Measurements from ENCODE around the gene RASAL1. TPM values are rescaled to one million over a fixed set of nuclear protein-coding genes. Genes with fewer than 3 reads are reported as not detected.
A peak's percentile ranks its signal among the peaks of the same experiment; 100 is the strongest.

The RASAL1 gene
- total RNA-seq, 4 donors from 2014 or later: 0.85 to 4.4 (median 3.9) TPM

DNA sequence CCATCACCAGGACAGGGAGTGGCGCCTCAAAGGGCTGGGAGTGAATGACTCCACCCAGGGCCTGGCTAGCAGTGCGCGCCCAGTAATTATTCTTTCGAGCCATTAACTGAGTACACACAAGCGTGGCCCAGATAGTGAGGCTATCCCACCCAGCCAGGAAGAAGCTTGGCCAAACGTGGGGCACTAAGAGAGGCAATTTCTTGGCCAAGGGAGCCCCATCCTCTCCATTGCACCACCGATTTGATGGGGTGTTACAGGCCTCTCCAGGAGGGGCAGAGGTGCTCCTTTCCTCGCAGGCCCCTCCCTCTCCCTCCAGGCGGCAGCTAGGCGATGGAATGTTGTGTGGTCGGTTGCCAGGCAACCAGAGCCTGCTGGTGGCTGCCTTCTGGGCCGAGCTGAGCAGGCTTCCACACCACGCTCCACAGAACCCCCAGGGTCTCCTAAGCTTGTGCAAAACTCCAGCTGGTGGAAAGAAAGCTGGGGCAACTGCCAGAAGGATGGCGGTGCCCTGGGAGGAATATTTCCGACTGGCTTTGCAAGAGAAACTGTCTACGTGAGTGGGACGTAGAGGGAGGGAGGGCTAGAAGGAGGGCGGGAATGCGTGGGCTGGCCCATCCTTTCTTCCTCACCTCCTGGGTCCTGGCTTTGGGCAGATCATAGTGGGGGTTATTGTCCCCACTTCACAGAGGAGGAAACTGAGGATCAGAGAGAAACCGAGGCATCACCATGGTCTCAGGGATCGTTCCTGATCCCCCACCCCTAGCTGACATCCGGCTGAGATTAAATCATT, 14.0 kb upstream of the RASAL1 start, which contains the start of gene CFAP73:
Gene CFAP73 (plus strand): TSS at position 364 of the 790 bp plus-strand sequence. CDS start 134 bp downstream, at position 498.
- DNase-seq: peak in 2 of 3 donors; percentile 65 to 75
- H3K4me3 ChIP-seq: no peak within 1 kb of the TSS
- peaks cover 0 to 3% of the 10 kb centered on the region in 2 donors for H3K27me3 ChIP-seq
- no peaks in the 10 kb centered on the region for H3K9me3 ChIP-seq
- no peak for TF ChIP-seq POLR2A (IDR thresholded peaks at IDR 0.05)
- TF ChIP-seq, protein P1, sequence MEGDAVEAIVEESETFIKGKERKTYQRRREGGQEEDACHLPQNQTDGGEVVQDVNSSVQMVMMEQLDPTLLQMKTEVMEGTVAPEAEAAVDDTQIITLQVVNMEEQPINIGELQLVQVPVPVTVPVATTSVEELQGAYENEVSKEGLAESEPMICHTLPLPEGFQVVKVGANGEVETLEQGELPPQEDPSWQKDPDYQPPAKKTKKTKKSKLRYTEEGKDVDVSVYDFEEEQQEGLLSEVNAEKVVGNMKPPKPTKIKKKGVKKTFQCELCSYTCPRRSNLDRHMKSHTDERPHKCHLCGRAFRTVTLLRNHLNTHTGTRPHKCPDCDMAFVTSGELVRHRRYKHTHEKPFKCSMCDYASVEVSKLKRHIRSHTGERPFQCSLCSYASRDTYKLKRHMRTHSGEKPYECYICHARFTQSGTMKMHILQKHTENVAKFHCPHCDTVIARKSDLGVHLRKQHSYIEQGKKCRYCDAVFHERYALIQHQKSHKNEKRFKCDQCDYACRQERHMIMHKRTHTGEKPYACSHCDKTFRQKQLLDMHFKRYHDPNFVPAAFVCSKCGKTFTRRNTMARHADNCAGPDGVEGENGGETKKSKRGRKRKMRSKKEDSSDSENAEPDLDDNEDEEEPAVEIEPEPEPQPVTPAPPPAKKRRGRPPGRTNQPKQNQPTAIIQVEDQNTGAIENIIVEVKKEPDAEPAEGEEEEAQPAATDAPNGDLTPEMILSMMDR (IDR thresholded peaks at IDR 0.05): no peak
- H3K27ac ChIP-seq: peak within 1 kb of the TSS in 2 of 4 donors; percentile 4 to 30
- no peaks in the 10 kb centered on the region for H3K36me3 ChIP-seq
- peaks cover 0 to 21% (median 9%) of the 10 kb centered on the region in 4 donors for H3K4me1 ChIP-seq

DNA sequence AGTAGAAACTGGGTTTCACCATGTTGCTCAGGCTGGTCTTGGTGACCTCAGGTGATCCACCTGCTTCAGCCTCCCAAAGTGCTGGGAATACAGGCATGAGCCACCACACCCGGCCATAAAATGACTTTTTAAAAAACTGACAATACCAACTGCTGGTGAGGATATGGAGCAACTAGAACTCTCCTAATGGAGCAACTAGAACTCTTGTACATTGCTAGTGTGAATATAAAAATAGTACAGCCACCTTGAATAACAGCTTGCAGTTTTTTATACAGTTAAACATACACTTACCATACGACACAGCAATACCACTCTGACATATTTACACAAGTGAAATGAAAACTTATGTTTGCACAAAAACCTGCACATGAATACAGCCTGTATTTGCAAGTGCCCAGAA, 11.4 kb upstream of the RASAL1 start:
- Histone ChIP-seq H3K9me3 (no peaks in the 10 kb centered on the region), H3K4me3 (no peak overlapping the region), H3K4me1 (no peaks in the 10 kb centered on the region), H3K27ac (no peak overlapping the region), H3K27me3 (no peaks in the 10 kb centered on the region), H3K36me3 (no peaks in the 10 kb centered on the region)
- no peak for DNase-seq
- TF ChIP-seq POLR2A (IDR thresholded peaks at IDR 0.05): no peak
- TF ChIP-seq, protein P1 (IDR thresholded peaks at IDR 0.05): no peak

DNA sequence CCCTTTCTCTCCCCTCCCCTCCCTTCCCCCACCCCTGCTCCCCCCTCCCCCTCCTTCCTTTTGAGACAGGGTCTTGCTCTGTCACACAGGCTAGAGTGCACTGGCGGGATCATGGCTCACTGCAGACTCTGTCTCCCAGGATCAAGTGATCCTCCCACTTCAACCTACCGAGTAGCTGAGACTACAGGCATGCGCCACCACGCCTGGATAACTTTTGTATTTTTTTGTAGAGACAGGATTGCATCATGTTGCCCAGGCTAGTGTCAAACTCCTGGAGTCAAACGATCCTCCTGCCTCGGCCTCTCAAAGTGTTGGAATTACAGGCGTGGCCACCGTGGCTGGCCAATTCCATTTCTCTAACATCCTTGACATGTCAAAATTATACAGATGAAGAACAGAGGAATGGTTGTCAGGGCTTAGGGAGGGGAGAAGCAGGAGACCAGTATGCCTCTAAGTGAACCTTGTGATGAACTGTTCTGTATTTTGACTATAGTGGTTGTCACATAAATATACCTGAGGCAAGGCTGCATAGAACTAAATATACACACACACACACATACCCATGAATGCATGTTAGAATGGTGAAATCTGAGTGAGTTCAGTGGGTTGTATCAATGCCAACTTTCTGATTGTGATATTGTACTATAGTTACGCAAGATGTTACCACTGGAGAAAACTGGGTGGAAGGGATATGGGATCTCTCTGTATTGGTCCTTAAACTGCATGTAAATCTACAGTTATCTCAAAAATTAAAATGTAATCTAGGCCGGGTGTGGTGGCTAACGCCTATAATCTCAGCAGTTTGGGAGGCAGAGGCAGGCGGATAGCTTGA, 10.4 kb upstream of the RASAL1 start:
- TF ChIP-seq, protein P1 (IDR thresholded peaks at IDR 0.05): no peak
- no peak for TF ChIP-seq POLR2A (IDR thresholded peaks at IDR 0.05)
- no peaks in the 10 kb centered on the region for H3K9me3 ChIP-seq
- H3K4me1 ChIP-seq: no peaks in the 10 kb centered on the region
- no peaks in the 10 kb centered on the region for H3K36me3 ChIP-seq
- DNase-seq: no peak
- no peaks in the 10 kb centered on the region for H3K27me3 ChIP-seq
- no peak overlapping the region for H3K27ac ChIP-seq
- H3K4me3 ChIP-seq: no peak overlapping the region

DNA sequence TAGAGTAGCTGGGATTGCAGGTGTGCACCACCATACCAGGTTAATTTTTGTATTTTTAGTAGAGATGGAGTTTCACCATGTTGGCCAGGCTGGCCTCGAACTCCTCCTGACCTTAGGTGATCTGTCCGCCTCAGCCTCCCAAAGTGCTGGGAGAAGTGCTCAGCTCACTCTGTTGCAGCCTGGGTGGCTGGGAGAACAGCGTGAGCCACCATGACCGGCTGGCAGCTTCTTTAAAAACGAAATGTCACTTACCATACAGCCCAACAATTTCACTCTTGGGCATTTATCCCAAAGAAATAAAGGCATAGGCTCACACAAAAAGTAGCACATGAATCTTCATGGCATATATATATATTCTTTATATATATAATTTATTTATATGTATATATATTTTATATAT, 9.2 kb upstream of the RASAL1 start:
- Histone ChIP-seq H3K27ac (no peak overlapping the region), H3K36me3 (no peaks in the 10 kb centered on the region), H3K4me3 (no peak overlapping the region), H3K4me1 (no peaks in the 10 kb centered on the region), H3K27me3 (no peaks in the 10 kb centered on the region), H3K9me3 (no peaks in the 10 kb centered on the region)
- TF ChIP-seq, protein P1 (IDR thresholded peaks at IDR 0.05): no peak
- TF ChIP-seq POLR2A (IDR thresholded peaks at IDR 0.05): no peak
- no peak for DNase-seq

DNA sequence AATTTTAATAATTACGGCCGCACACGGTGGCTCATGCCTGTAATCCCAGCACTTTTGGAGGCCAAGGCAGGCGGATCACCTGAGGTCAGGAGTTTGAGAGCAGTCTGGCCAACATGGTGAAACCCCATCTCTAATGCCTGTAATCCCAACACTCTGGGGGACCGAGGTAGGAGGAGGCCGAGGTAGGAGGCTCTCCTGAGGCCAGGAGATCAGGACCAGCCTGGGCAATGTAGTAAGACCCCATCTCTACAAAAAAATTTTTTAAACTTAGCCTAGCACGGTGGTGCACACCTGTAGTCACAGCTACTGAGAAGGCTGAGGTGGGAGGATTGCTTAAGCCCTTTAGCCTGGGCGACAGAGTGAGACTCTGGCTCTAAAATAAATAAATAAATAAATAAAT, 8.4 kb upstream of the RASAL1 start:
- TF ChIP-seq, protein P1 (IDR thresholded peaks at IDR 0.05): no peak
- no peak for TF ChIP-seq POLR2A (IDR thresholded peaks at IDR 0.05)

More for the DNA sequence above, 8.4 kb upstream of the RASAL1 start:
- no peaks in the 10 kb centered on the region for H3K36me3 ChIP-seq
- H3K9me3 ChIP-seq: no peaks in the 10 kb centered on the region
- no peak for DNase-seq
- no peak overlapping the region for H3K4me3 ChIP-seq
- no peaks in the 10 kb centered on the region for H3K4me1 ChIP-seq
- no peak overlapping the region for H3K27ac ChIP-seq
- H3K27me3 ChIP-seq: no peaks in the 10 kb centered on the region

All from Peyer's patch (tissue), 4 donors.